ENCODE measurements around the gene RPL10. TPM values are rescaled to one million over a fixed set of nuclear protein-coding genes. Genes with fewer than 3 reads are reported as not detected.
"Not testable (repeated sequence)": the region's sequence is repeated elsewhere in the genome, so short reads cannot be mapped to it uniquely, and the experiment has no call there.

The RPL10 gene
- total and polyA plus RNA-seq, 2 of the 8 experiments (the other 6 are each of a cell fraction or from before 2014, with no cell fraction given) = 2,633 to 4,293 TPM

- FAIRE-seq; H3K9ac ChIP-seq (replicated peaks in 1 of 4; ENCODE audit: extremely low read depth in 1 of 4, low read depth in 3 of 4, low read length in 3 of 4); DNase-seq (ENCODE audit: low read depth in 1 of 2, low spot score in 2 of 2); H4K5ac ChIP-seq (ENCODE audit: insufficient read length, low read depth, low read length); H3K18ac ChIP-seq (ENCODE audit: extremely low read depth, low read length); H3K56ac ChIP-seq (replicated peaks; ENCODE audit: insufficient read length, low read depth, low read length); H4K20me1 ChIP-seq (replicated peaks in 1 of 2; ENCODE audit: control insufficient read depth in 1 of 2, insufficient read depth in 2 of 2, low read length in 2 of 2); H3K27ac ChIP-seq (ENCODE audit: low read depth, low read length); H3K23me2 ChIP-seq (ENCODE audit: low read depth, low read length); H2BK12ac ChIP-seq (ENCODE audit: low read depth, low read length); H2BK20ac ChIP-seq (ENCODE audit: low read length); H3K79me1 ChIP-seq (ENCODE audit: low read depth, low read length); H3K14ac ChIP-seq (ENCODE audit: insufficient read length); H4K8ac ChIP-seq (ENCODE audit: extremely low read depth, insufficient read depth, low read length); H3K23ac ChIP-seq (ENCODE audit: insufficient read length); H3K4me1 ChIP-seq (replicated peaks in 1 of 4; ENCODE audit: control insufficient read depth in 3 of 4, insufficient read depth in 4 of 4, low read length in 3 of 4); H2AFZ ChIP-seq (ENCODE audit: low read length); H2BK15ac ChIP-seq (ENCODE audit: low read length); H4K91ac ChIP-seq (replicated peaks; ENCODE audit: insufficient read length, low read length); H2BK5ac ChIP-seq (ENCODE audit: low read depth, low read length); H2AK5ac ChIP-seq (ENCODE audit: low read depth, low read length); H3K9me3 ChIP-seq (ENCODE audit: insufficient read depth in 2 of 2, low read depth in 1 of 2, low read length in 1 of 2); H2BK120ac ChIP-seq (replicated peaks; ENCODE audit: low read depth, low read length); H3K4me3 ChIP-seq (ENCODE audit: extremely low read depth in 1 of 4, insufficient read depth in 2 of 4, low read depth in 3 of 4, low read length in 4 of 4); H3K27me3 ChIP-seq (replicated peaks in 1 of 4; ENCODE audit: control insufficient read depth in 3 of 4, extremely low read depth in 1 of 4, insufficient read depth in 3 of 4, low read length in 3 of 4); H3K4ac ChIP-seq (replicated peaks; ENCODE audit: insufficient read length, low read depth, low read length): not testable (repeated sequence)
- POLR2A ChIA-PET (ENCODE audit: partially characterized antibody) = interaction anchor here (1.1 to 8.4 kb wide), 11 partner anchors 13 to 131 kb away, joined by 3 to 124 read pairs (median 36); partner anchors contain the start of genes ATP6AP1, DNASE1L1, EMD and FLNA
- H3K36me3 ChIP-seq (ENCODE audit: control insufficient read depth in 2 of 4, insufficient read depth in 4 of 4, low read length in 3 of 4) = peaks cover 13 to 25% (median 19%) of the 10 kb centered on the region in 4 experiments
- peak overlapping the region in 1 of 2 experiments; percentile 85; a peak in 2 of 4 replicates for H3K4me2 ChIP-seq (ENCODE audit: insufficient read depth in 1 of 2, low read depth in 2 of 2, low read length in 2 of 2)
- CTCF ChIA-PET (ENCODE audit: partially characterized antibody) = interaction anchor here (0.6 to 4.9 kb wide), 3 partner anchors 23 to 138 kb away, joined by 3 to 20 read pairs (median 4); partner anchors contain the start of gene FLNA
- H3K79me2 ChIP-seq (ENCODE audit: control insufficient read depth in 1 of 2, insufficient read depth in 2 of 2, low read length in 2 of 2) = peaks cover 0 to 15% of the 10 kb centered on the region in 2 experiments; a peak in 2 of 4 replicates
- 90% methylated on average over 4 of the region's 17 CpGs; no CpG with 5 or more reads in 1 of the 2 experiments for WGBS, 2 experiments (ENCODE audit: extremely low coverage in 1 of 2, insufficient coverage in 1 of 2, insufficient read length in 1 of 2, insufficient replicate concordance in 2 of 2, low coverage in 1 of 2, low lambda C conversion rate in 2 of 2, missing lambda C conversion rate in 1 of 2)
These were observed 1.8 kb upstream of the RPL10 start for GRCh38 chrX:154396363-154396762.
